B cell (primary cell): Measurements from ENCODE around the gene CELF2. TPM values are rescaled to one million over a fixed set of nuclear protein-coding genes. Genes with fewer than 3 reads are reported as not detected.

Experiments
- ATAC-seq: fragments of 200-7000 bp; cut with Tn5 transposase; one replicate; pipeline ENCODE4 v1.10.0; 2021; ENCODE audit warnings: low read depth, mild to moderate bottlenecking, moderate number of reproducible peaks, moderate library complexity
- CTCF ChIA-PET: fragments of 350-600 bp; sonication (Branson Sonifier 250); formaldehyde crosslinking; loops from one replicate; lab custom pipeline; 2021; ENCODE audit warnings: antibody characterized with exemption, inconsistent platforms; lab: Charles Lee
- POLR2A ChIA-PET: fragments of 350-600 bp; sonication (Branson Sonifier 250); formaldehyde crosslinking; loops from one replicate; lab custom pipeline; 2021; ENCODE audit warnings: antibody characterized with exemption; lab: Charles Lee
- DNase-seq: peaks from one replicate; pipeline ENCODE4 v3.0.0; 2013
- H2AFZ ChIP-seq: 2 replicates; pipeline ENCODE4 v1.6.1; 2012; ENCODE audit warnings: mild to moderate bottlenecking, low read depth, low read length; ENCODE audit not compliant: insufficient read depth, poor library complexity, severe bottlenecking
- H3K27ac ChIP-seq, 2 donors: 1 replicate in 1 of 2; 2 replicates in 1 of 2; pipeline ENCODE4 v1.5.1; 2012 to 2013; ENCODE audit warnings: low read length in 2 of 2, mild to moderate bottlenecking in 2 of 2, moderate library complexity in 1 of 2
- H3K27me3 ChIP-seq, 4 experiments: fragments of 200-600 bp in 1 of 4; sonication (generic) in 1 of 4; replicated peaks in 1 of 4; 1 replicate in 2 of 4; 2 replicates in 2 of 4; pipeline versions ENCODE4 v1.6.1 to v1.7.0; 2013 to 2016; ENCODE audit warnings: low read length in 3 of 4, mild to moderate bottlenecking in 2 of 4, mixed read lengths in 1 of 4, moderate library complexity in 1 of 4; ENCODE audit not compliant: insufficient read depth in 4 of 4, control insufficient read depth in 3 of 4; ENCODE audit errors: control extremely low read depth in 1 of 4
- H3K36me3 ChIP-seq, 2 experiments: replicated peaks in 1 of 2; 1 replicate in 1 of 2; 2 replicates in 1 of 2; pipeline versions ENCODE4 v1.6.1 to v1.7.1; 2013; ENCODE audit warnings: low read length in 1 of 2; ENCODE audit not compliant: insufficient read depth in 2 of 2, control insufficient read depth in 1 of 2; ENCODE audit errors: control extremely low read depth in 1 of 2, extremely low read depth in 1 of 2
- H3K4me1 ChIP-seq, 2 donors: fragments of 200-600 bp in 1 of 2; sonication (generic) in 1 of 2; 1 replicate in 1 of 2; 2 replicates in 1 of 2; pipeline versions ENCODE4 v1.5.1 to v1.6.1; 2013 to 2017; ENCODE audit warnings: low read length in 2 of 2; ENCODE audit not compliant: control insufficient read depth in 2 of 2, insufficient read depth in 2 of 2
- H3K4me2 ChIP-seq: replicated peaks from 2 replicates; pipeline ENCODE3; 2012; ENCODE audit warnings: mild to moderate bottlenecking, low read depth, low read length; ENCODE audit not compliant: poor library complexity, severe bottlenecking
- H3K4me3 ChIP-seq, 5 experiments: fragments of 200-600 bp in 1 of 5; sonication (generic) in 1 of 5; 1 replicate in 3 of 5; 2 replicates in 2 of 5; pipeline versions ENCODE4 v1.5.1 to v1.7.0; 2011 to 2016; ENCODE audit warnings: low read length in 4 of 5, mild to moderate bottlenecking in 4 of 5, low read depth in 2 of 5, control low read depth in 1 of 5, moderate library complexity in 1 of 5; ENCODE audit not compliant: insufficient read depth in 1 of 5; ENCODE audit errors: control extremely low read depth in 1 of 5, extremely low read depth in 1 of 5
- H3K79me2 ChIP-seq: fragments of 200-600 bp; sonication (generic); one replicate; pipeline ENCODE4 v1.6.0; 2016; ENCODE audit warnings: low read length; ENCODE audit not compliant: control insufficient read depth, insufficient read depth
- H3K9ac ChIP-seq: fragments of 200-600 bp; sonication (generic); 2 replicates; pipeline ENCODE4 v1.6.1; 2017; ENCODE audit warnings: mild to moderate bottlenecking, low read length, moderate library complexity
- H3K9me3 ChIP-seq, 3 donors: one replicate each; pipeline versions ENCODE4 v1.6.1 to v1.7.1; 2013; ENCODE audit warnings: low read length in 2 of 3; ENCODE audit not compliant: control insufficient read depth in 2 of 3, insufficient read depth in 1 of 3; ENCODE audit errors: control extremely low read depth in 1 of 3
- H4K20me1 ChIP-seq: 2 replicates; pipeline ENCODE4 v1.6.0; 2012; ENCODE audit warnings: mild to moderate bottlenecking, low read length; ENCODE audit not compliant: insufficient read depth, control insufficient read depth, poor library complexity, severe bottlenecking
- H3K27ac Mint-ChIP-seq: one replicate; pipeline ENCODE4 v1.8.0; 2021; ENCODE audit warnings: mixed read lengths
- H3K27me3 Mint-ChIP-seq: one replicate; pipeline ENCODE4 v1.8.0; 2021; ENCODE audit warnings: mixed read lengths
- H3K4me1 Mint-ChIP-seq: one replicate; pipeline ENCODE4 v1.8.0; 2021; ENCODE audit warnings: mixed read lengths
- H3K4me3 Mint-ChIP-seq: one replicate; pipeline ENCODE4 v1.8.0; 2021; ENCODE audit warnings: mixed read lengths
- H3K9me3 Mint-ChIP-seq: one replicate; pipeline ENCODE4 v1.8.0; 2022; ENCODE audit warnings: mixed read lengths; ENCODE audit not compliant: insufficient read depth
- EZH2 ChIP-seq: IDR thresholded peaks from 2 replicates; pipeline ENCODE4 v1.6.1; 2012; ENCODE audit warnings: borderline replicate concordance, low read depth, mild to moderate bottlenecking, moderate library complexity, low read length; ENCODE audit not compliant: insufficient read depth, poor library complexity, severe bottlenecking
- WGBS: methylation state at CpG from one replicate; pipeline ENCODE4 v1.1.5; 2013; ENCODE audit warnings: missing lambda C conversion rate; ENCODE audit not compliant: insufficient coverage; 5-methylcytosine and 5-hydroxymethylcytosine counted together
- intact Hi-C: fragments of 100-400 bp; cut with micrococcal nuclease; formaldehyde crosslinking; loops from one replicate; pipeline ENCODE4 v1.10.0; 2022
- polyA plus RNA-seq: library from polyadenylated mRNA; depleted of rRNA; stranded (reverse); fragments of >200 nt; gene quantifications from 2 replicates; pipeline ENCODE4 v1.2.3, GENCODE V29; 2012
- total RNA-seq, 2 donors: library from RNA; stranded (reverse); fragments of 120-200 nt in 1 of 2; gene quantifications; 1 replicate in 1 of 2; 2 replicates in 1 of 2; pipeline versions ENCODE4 v1.2.3 to v1.2.4, GENCODE V29; 2013 to 2022
- TF ChIP-seq, protein P1 (sequence below): fragments of 200-600 bp; IDR thresholded peaks from one replicate; pipeline ENCODE4 v1.8.0; 2022; ENCODE audit warnings: antibody characterized with exemption, mild to moderate bottlenecking

The CELF2 gene
- total and polyA plus RNA-seq, 2 donors (not counting 1 experiment from before 2014, with no cell fraction given), result 59.5 to 112 TPM

DNA sequence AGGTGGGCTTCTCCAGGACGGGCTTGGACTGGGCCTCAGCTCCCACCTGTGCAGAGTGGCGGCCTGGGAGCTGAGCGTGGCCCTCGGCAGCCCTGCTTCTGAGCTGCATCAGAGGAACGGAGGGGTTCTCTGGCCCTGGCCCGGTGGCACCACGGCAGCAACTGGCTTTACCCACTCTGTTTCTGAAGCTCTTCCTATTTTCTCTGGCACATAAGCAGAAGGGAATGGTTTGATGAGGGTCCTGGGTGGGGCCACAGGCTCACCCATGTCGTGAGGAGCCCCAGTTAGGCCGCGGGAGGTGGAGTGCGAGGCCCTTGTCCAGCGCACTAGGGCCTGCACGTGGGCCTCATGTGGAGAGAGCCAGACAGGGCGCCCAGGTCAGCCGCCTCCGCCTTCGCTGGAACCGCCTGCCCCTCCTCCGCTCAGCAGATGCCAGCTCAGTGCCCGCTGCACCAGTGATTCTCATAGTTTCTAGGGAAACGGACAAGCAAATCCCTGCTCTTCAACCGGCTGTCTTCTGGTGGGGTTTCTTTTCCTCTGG is 284.0 kb downstream of the CELF2 start:
- no peak overlapping the region for H3K9ac ChIP-seq
- no peak overlapping the region for H3K4me2 ChIP-seq
- H3K4me1 ChIP-seq, result no peaks in the 10 kb centered on the region
- no peak overlapping the region for H2AFZ ChIP-seq
- peaks cover 87% of the 10 kb centered on the region for H4K20me1 ChIP-seq
- Mint-ChIP-seq H3K27me3 (no peaks in the 10 kb centered on the region), H3K9me3 (no peaks in the 10 kb centered on the region), H3K4me3 (no peak overlapping the region), H3K4me1 (no peaks in the 10 kb centered on the region), H3K27ac (no peak overlapping the region)
- ATAC-seq (no peak), DNase-seq (no peak)
- intact Hi-C loops, result no loop called here
- H3K36me3 ChIP-seq, result peaks cover 37 to 93% of the 10 kb centered on the region in 2 experiments
- H3K4me3 ChIP-seq, result no peak overlapping the region
- TF ChIP-seq, protein P1, sequence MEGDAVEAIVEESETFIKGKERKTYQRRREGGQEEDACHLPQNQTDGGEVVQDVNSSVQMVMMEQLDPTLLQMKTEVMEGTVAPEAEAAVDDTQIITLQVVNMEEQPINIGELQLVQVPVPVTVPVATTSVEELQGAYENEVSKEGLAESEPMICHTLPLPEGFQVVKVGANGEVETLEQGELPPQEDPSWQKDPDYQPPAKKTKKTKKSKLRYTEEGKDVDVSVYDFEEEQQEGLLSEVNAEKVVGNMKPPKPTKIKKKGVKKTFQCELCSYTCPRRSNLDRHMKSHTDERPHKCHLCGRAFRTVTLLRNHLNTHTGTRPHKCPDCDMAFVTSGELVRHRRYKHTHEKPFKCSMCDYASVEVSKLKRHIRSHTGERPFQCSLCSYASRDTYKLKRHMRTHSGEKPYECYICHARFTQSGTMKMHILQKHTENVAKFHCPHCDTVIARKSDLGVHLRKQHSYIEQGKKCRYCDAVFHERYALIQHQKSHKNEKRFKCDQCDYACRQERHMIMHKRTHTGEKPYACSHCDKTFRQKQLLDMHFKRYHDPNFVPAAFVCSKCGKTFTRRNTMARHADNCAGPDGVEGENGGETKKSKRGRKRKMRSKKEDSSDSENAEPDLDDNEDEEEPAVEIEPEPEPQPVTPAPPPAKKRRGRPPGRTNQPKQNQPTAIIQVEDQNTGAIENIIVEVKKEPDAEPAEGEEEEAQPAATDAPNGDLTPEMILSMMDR, result no peak
- TF ChIP-seq EZH2, result no peak
- WGBS, result 91% methylated on average over 22 of the region's 22 CpGs
- H3K27me3 ChIP-seq, result no peaks in the 10 kb centered on the region
- H3K9me3 ChIP-seq, result peaks cover 0 to 11% (median 2%) of the 10 kb centered on the region in 3 donors
- H3K27ac ChIP-seq, result no peak overlapping the region
- peaks cover 52% of the 10 kb centered on the region for H3K79me2 ChIP-seq
- ChIA-PET CTCF (no interaction called here), POLR2A (no interaction called here)

DNA sequence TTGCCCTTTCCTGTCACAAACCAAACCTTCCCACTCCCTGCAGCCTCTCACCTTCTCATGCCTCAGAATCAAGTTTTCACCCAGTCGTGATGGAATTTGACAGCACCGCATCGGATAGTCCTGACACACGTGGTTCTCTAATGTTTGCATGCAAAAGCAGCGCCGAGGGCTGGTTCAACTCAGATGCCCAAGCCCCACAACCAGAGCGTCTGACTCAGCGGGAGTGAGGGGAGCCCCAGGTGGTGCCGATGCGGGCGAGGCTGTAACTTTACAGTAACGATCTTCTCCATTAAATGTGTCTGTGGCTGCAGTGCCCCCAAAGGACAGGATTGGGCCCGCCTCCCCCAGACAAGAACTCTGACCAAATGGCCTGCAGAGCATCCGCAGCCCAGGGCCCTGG is 284.5 kb downstream of the CELF2 start:
- Histone ChIP-seq H2AFZ (no peak overlapping the region), H3K4me3 (no peak overlapping the region), H3K36me3 (peaks cover 38 to 93% of the 10 kb centered on the region in 2 experiments), H4K20me1 (peaks cover 87% of the 10 kb centered on the region), H3K27me3 (no peaks in the 10 kb centered on the region), H3K4me2 (no peak overlapping the region), H3K9ac (no peak overlapping the region), H3K27ac (no peak overlapping the region), H3K4me1 (no peaks in the 10 kb centered on the region), H3K79me2 (peaks cover 53% of the 10 kb centered on the region), H3K9me3 (peaks cover 0 to 17% (median 6%) of the 10 kb centered on the region in 3 donors)
- H3K27ac Mint-ChIP-seq, result no peak overlapping the region
- no peak for ATAC-seq
- no peak overlapping the region for H3K4me3 Mint-ChIP-seq
- ChIA-PET CTCF (no interaction called here), POLR2A (no interaction called here)
- intact Hi-C loops, result no loop called here
- TF ChIP-seq, protein P1, result no peak
- TF ChIP-seq EZH2, result no peak
- H3K4me1 Mint-ChIP-seq, result no peaks in the 10 kb centered on the region
- H3K27me3 Mint-ChIP-seq, result no peaks in the 10 kb centered on the region
- no peaks in the 10 kb centered on the region for H3K9me3 Mint-ChIP-seq
- no peak for DNase-seq
- 98% methylated on average over 14 of the region's 14 CpGs for WGBS
